ENCODE data around the gene CTXN1.
A peak's percentile ranks its signal among the peaks of the same experiment; 100 is the strongest.

Gene CTXN1

DNA sequence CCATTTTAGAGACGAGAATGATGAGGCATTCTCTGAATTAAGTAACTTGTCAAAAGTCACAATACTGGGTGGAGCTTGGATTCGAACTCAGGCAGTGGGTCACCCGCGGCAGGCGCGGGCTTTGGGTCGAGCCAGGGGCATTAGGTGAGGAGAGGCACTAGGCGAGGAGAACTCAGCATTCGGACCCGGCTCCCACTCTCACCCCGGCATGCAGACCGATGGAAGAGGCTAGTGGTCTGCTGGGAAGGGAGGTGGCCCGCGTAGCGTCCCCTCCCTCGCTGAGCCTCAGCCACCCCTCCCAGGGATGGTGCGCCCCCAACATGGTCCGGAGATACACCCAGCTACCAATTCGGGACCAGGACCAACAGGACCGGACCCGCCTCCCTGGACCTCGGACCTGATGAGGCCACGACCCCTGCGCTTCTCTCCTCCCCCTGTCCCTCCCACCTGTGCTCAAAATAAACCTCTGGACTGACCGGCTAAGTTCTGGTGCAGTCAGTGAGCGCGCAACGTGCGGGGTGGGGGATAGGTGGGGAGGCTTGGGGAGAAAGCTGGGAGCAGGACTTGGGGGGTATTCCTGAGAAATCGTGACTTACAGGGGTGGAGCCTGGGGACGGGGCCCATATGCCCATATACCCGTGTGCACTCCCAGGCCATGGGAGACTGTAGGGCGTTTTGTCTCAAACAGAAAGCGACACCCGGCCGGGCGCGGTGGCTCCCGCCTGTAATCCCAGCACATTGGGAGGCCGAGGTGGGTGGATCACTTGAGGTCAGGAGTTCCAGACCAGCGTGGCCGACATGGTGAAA, 7.1 kb downstream of the CTXN1 start:
- TF ChIP-seq, protein P1, sequence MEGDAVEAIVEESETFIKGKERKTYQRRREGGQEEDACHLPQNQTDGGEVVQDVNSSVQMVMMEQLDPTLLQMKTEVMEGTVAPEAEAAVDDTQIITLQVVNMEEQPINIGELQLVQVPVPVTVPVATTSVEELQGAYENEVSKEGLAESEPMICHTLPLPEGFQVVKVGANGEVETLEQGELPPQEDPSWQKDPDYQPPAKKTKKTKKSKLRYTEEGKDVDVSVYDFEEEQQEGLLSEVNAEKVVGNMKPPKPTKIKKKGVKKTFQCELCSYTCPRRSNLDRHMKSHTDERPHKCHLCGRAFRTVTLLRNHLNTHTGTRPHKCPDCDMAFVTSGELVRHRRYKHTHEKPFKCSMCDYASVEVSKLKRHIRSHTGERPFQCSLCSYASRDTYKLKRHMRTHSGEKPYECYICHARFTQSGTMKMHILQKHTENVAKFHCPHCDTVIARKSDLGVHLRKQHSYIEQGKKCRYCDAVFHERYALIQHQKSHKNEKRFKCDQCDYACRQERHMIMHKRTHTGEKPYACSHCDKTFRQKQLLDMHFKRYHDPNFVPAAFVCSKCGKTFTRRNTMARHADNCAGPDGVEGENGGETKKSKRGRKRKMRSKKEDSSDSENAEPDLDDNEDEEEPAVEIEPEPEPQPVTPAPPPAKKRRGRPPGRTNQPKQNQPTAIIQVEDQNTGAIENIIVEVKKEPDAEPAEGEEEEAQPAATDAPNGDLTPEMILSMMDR (IDR thresholded peaks at IDR 0.05): no peak
- no peak for TF ChIP-seq ZFX (IDR thresholded peaks at IDR 0.05; ENCODE audit: borderline replicate concordance)
- peak overlapping the region; percentile 97 for H3K27ac ChIP-seq

DNA sequence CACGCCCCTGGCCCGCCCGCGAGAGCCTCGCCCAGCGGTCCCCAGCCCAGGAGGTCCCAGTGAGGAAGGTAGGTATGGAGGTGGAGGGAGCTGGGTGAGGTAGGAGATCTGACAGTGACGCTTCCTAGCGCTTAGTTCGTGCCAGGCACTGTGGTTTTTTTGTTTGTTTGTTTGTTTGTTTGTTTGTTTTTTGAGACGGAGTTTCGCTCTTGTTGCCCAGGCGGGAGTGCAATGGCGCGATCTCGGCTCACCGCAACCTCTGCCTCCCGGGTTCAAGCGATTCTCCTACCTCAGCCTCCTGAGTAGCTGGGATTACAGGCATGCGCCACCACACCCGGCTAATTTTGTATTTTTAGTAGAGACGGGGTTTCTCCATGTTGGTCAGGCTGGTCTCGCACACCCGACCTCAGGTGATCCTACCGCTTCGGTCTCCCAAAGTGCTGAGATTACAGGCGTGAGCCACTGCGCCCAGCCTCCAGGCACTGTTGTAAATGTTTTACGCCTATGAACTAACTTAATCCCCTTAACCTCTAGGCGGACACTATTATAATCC, 7.8 kb downstream of the CTXN1 start:
- TF ChIP-seq, protein P1 (IDR thresholded peaks at IDR 0.05): peak; percentile 55
- peak overlapping the region; percentile 97 for H3K27ac ChIP-seq

DNA sequence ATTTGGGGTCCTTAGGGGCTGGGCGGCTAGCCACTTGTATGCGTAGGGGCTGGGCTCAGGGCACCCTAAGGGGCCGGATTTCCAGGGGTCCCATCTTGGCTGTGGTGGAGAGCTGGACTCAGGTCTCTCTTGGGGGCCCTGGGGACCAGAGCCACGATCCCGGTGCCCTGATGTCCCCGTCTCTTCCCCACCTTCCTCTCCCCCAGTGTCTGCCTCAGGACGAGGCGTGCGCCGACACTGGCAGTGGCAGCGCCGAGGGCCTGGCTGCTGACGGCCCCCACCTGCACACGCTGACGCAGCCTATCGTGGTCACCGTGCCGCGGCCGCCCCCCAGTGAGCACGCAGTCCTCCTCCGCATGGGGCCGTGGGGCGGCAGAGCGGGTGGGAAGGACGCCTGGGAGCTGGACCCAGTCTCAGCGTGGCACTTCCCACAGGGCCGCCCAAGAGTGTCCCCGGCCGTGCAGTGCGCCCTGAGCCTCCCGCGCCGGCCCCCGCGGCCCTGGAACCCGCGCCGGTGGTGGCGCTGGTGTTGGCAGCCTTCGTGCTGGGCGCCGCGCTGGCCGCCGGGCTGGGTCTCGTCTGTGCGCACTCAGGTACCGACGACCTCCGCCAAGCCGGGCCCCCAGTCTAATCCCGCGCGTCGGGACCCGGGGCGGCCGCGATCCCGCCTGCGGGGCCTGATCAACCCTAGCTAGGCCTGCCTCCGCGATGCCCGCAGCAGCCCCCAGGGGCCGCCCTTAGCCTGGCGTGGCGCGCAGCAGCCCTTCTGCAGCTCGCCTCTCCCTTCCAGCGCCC, 8.5 kb downstream of the CTXN1 start:
- TF ChIP-seq, protein P1 (IDR thresholded peaks at IDR 0.05): peak; percentile 78
- TF ChIP-seq ZFX (IDR thresholded peaks at IDR 0.05; ENCODE audit: borderline replicate concordance): no peak
- peak overlapping the region; percentile 97 for H3K27ac ChIP-seq

DNA sequence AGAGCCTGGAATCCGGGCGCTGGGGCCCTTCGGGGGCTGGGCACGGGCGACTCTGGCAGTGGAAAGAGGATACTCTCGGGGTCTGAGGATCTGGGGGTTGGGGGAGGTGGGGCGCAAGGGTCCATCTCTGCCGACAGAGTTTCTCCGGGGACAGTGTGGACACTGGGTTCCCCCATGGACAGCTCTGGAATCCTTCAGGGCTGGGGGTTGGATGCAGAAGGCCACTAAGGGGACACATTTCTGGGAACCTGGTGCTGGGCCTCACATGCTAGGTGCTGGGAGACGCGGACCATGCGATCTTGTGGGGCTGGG, 9.0 kb downstream of the CTXN1 start:
- no peak for TF ChIP-seq ZFX (IDR thresholded peaks at IDR 0.05; ENCODE audit: borderline replicate concordance)
- TF ChIP-seq, protein P1 (IDR thresholded peaks at IDR 0.05): no peak
- H3K27ac ChIP-seq: peak overlapping the region; percentile 97

- TF ChIP-seq ZFX (IDR thresholded peaks at IDR 0.05; ENCODE audit: borderline replicate concordance): no peak
- TF ChIP-seq, protein P1 (IDR thresholded peaks at IDR 0.05): peak; percentile 32
- peak overlapping the region; percentile 97 for H3K27ac ChIP-seq
Observed at GRCh38 chr19:7916103-7916954, 9.6 kb downstream of the CTXN1 start.

GRCh38 chr19:7915250-7916102, 10.5 kb downstream of the CTXN1 start:
- TF ChIP-seq ZFX (IDR thresholded peaks at IDR 0.05; ENCODE audit: borderline replicate concordance): no peak
- TF ChIP-seq, protein P1 (IDR thresholded peaks at IDR 0.05): no peak
- peak overlapping the region; percentile 97 for H3K27ac ChIP-seq
